H1 (cell line): Measurements from ENCODE around the gene RELT. TPM values are rescaled to one million over a fixed set of nuclear protein-coding genes. Genes with fewer than 3 reads are reported as not detected.

Experiments used
- CTCF ChIA-PET: fragments of 300-600 bp; sonication (Branson Sonifier 250); formaldehyde crosslinking; loops from one replicate; lab custom pipeline; 2021; ENCODE audit not compliant: partially characterized antibody; lab: Charles Lee
- POLR2A ChIA-PET: fragments of 300-600 bp; sonication (Branson Sonifier 250); formaldehyde crosslinking; loops from one replicate; lab custom pipeline; 2021; ENCODE audit warnings: inconsistent platforms; ENCODE audit not compliant: partially characterized antibody; lab: Charles Lee
- DNase-seq, 2 experiments: peaks; one replicate each; pipeline versions ENCODE4 v3.0.0 to v3.0.0-alpha.2; 2010 to 2022; ENCODE audit warnings: low spot score in 2 of 2, low read depth in 1 of 2, mixed read lengths in 1 of 2
- FAIRE-seq: peaks from 2 replicates; lab custom pipeline; 2011; peaks lifted over from hg19 to GRCh38; lab: Jason Lieb, UNC
- H2AFZ ChIP-seq: 2 replicates; pipeline ENCODE4 v1.8.1; 2012; ENCODE audit warnings: low read length, inconsistent platforms
- H2AK5ac ChIP-seq: 2 replicates; pipeline ENCODE4 v1.6.1; 2013; ENCODE audit warnings: low read depth, low read length
- H2BK120ac ChIP-seq: replicated peaks from 2 replicates; pipeline ENCODE3; 2013; ENCODE audit warnings: low read depth, low read length, inconsistent platforms
- H2BK12ac ChIP-seq: 2 replicates; pipeline ENCODE4 v1.6.1; 2013; ENCODE audit warnings: low read depth, low read length
- H2BK15ac ChIP-seq: 2 replicates; pipeline ENCODE4 v1.6.1; 2013; ENCODE audit warnings: low read length
- H2BK20ac ChIP-seq: 2 replicates; pipeline ENCODE4 v1.6.1; 2013; ENCODE audit warnings: low read length
- H2BK5ac ChIP-seq: 2 replicates; pipeline ENCODE4 v1.6.1; 2013; ENCODE audit warnings: low read depth, low read length
- H3K14ac ChIP-seq: 2 replicates; pipeline ENCODE4 v1.6.1; 2013; ENCODE audit warnings: inconsistent platforms; ENCODE audit not compliant: insufficient read length
- H3K18ac ChIP-seq: 2 replicates; pipeline ENCODE4 v1.6.1; 2013; ENCODE audit warnings: low read length; ENCODE audit errors: extremely low read depth
- H3K23ac ChIP-seq: 2 replicates; pipeline ENCODE4 v1.6.1; 2013; ENCODE audit warnings: inconsistent platforms; ENCODE audit not compliant: insufficient read length
- H3K23me2 ChIP-seq: 2 replicates; pipeline ENCODE4 v1.6.1; 2013; ENCODE audit warnings: low read depth, low read length
- H3K27ac ChIP-seq: 2 replicates; pipeline ENCODE4 v1.6.1; 2011; ENCODE audit warnings: low read depth, low read length, inconsistent platforms
- H3K27me3 ChIP-seq, 4 experiments: replicated peaks in 1 of 4; 1 replicate in 1 of 4; 2 replicates in 3 of 4; pipeline versions ENCODE4 v1.6.1 to v1.8.1; 2011 to 2013; ENCODE audit warnings: low read length in 3 of 4, mild to moderate bottlenecking in 3 of 4, inconsistent platforms in 2 of 4, mixed read lengths in 2 of 4, moderate library complexity in 1 of 4; ENCODE audit not compliant: control insufficient read depth in 3 of 4, insufficient read depth in 3 of 4; ENCODE audit errors: extremely low read depth in 1 of 4
- H3K36me3 ChIP-seq, 4 experiments: 2 replicates each; pipeline versions ENCODE4 v1.6.1 to v1.8.1; 2011 to 2013; ENCODE audit warnings: mild to moderate bottlenecking in 4 of 4, low read length in 3 of 4, moderate library complexity in 2 of 4, control low read depth in 1 of 4, inconsistent platforms in 1 of 4; ENCODE audit not compliant: insufficient read depth in 4 of 4, control insufficient read depth in 2 of 4
- H3K4ac ChIP-seq: replicated peaks from 2 replicates; pipeline ENCODE3; 2013; ENCODE audit warnings: low read length, low read depth, mixed read lengths, inconsistent platforms; ENCODE audit not compliant: insufficient read length
- H3K4me1 ChIP-seq, 4 experiments: replicated peaks in 1 of 4; 1 replicate in 1 of 4; 2 replicates in 3 of 4; pipeline versions ENCODE4 v1.6.1 to v1.8.1; 2011 to 2013; ENCODE audit warnings: low read length in 3 of 4, inconsistent platforms in 2 of 4, mixed read lengths in 1 of 4; ENCODE audit not compliant: insufficient read depth in 4 of 4, control insufficient read depth in 3 of 4
- H3K4me2 ChIP-seq, 2 experiments: 2 replicates each; pipeline versions ENCODE4 v1.6.1 to v1.8.1; 2011 to 2013; ENCODE audit warnings: low read depth in 2 of 2, low read length in 2 of 2, control low read depth in 1 of 2, inconsistent platforms in 1 of 2, mild to moderate bottlenecking in 1 of 2; ENCODE audit not compliant: insufficient read depth in 1 of 2
- H3K4me3 ChIP-seq, 4 experiments: fragments of 200-600, 300-600 bp in 1 of 4; sonication (generic), shearing (Covaris generic), sonication (Bioruptor Twin) in 1 of 4; 2 replicates each; pipeline versions ENCODE4 v1.5.1 to v1.8.1; 2011 to 2016; ENCODE audit warnings: low read length in 4 of 4, low read depth in 3 of 4, control low read depth in 2 of 4, inconsistent platforms in 2 of 4, mild to moderate bottlenecking in 2 of 4, mixed read lengths in 1 of 4, moderate library complexity in 1 of 4; ENCODE audit not compliant: insufficient read depth in 2 of 4; ENCODE audit errors: extremely low read depth in 1 of 4
- H3K56ac ChIP-seq: replicated peaks from 2 replicates; pipeline ENCODE3; 2013; ENCODE audit warnings: low read depth, mild to moderate bottlenecking, mixed read lengths, low read length, inconsistent platforms; ENCODE audit not compliant: insufficient read length
- H3K79me1 ChIP-seq: 2 replicates; pipeline ENCODE4 v1.6.1; 2013; ENCODE audit warnings: low read depth, low read length, control low read depth
- H3K79me2 ChIP-seq, 2 experiments: 2 replicates each; pipeline versions ENCODE4 v1.6.1 to v1.8.1; 2012 to 2013; ENCODE audit warnings: low read length in 2 of 2, mild to moderate bottlenecking in 2 of 2, inconsistent platforms in 1 of 2; ENCODE audit not compliant: insufficient read depth in 2 of 2, control insufficient read depth in 1 of 2
- H3K9ac ChIP-seq, 4 experiments: replicated peaks in 1 of 4; 1 replicate in 1 of 4; 2 replicates in 3 of 4; pipeline versions ENCODE4 v1.6.1 to v1.8.1; 2011 to 2013; ENCODE audit warnings: low read depth in 3 of 4, low read length in 3 of 4, control low read depth in 2 of 4, mild to moderate bottlenecking in 2 of 4, moderate library complexity in 2 of 4, inconsistent platforms in 1 of 4; ENCODE audit errors: extremely low read depth in 1 of 4
- H3K9me3 ChIP-seq, 2 experiments: 2 replicates each; pipeline versions ENCODE4 v1.6.1 to v1.8.1; 2012 to 2013; ENCODE audit warnings: mild to moderate bottlenecking in 2 of 2, moderate library complexity in 2 of 2, control low read depth in 1 of 2, inconsistent platforms in 1 of 2, low read depth in 1 of 2, low read length in 1 of 2, mixed read lengths in 1 of 2; ENCODE audit not compliant: insufficient read depth in 2 of 2
- H4K20me1 ChIP-seq, 2 experiments: replicated peaks in 1 of 2; 2 replicates each; pipeline versions ENCODE3 to v1.8.1; 2011 to 2013; ENCODE audit warnings: inconsistent platforms in 2 of 2, low read length in 2 of 2, mild to moderate bottlenecking in 1 of 2; ENCODE audit not compliant: insufficient read depth in 2 of 2, control insufficient read depth in 1 of 2
- H4K5ac ChIP-seq: 2 replicates; pipeline ENCODE4 v1.6.1; 2013; ENCODE audit warnings: low read length, low read depth, mixed read lengths, inconsistent platforms; ENCODE audit not compliant: insufficient read length
- H4K8ac ChIP-seq: 2 replicates; pipeline ENCODE4 v1.8.0; 2013; ENCODE audit warnings: mild to moderate bottlenecking, moderate library complexity, low read length, inconsistent platforms; ENCODE audit not compliant: insufficient read depth; ENCODE audit errors: extremely low read depth
- H4K91ac ChIP-seq: replicated peaks from 2 replicates; pipeline ENCODE3; 2013; ENCODE audit warnings: low read length, mixed read lengths, inconsistent platforms; ENCODE audit not compliant: insufficient read length
- ASH2L ChIP-seq: fragments of 200-600, 300-600 bp; sonication (generic); IDR thresholded peaks from one replicate; pipeline ENCODE4 v1.7.1; 2017; ENCODE audit warnings: low read length
- BCL11A ChIP-seq, 2 experiments: IDR thresholded peaks; one replicate each; pipeline ENCODE4 v1.6.1; 2011; ENCODE audit warnings: low read depth in 2 of 2, low read length in 2 of 2, mild to moderate bottlenecking in 2 of 2
- BRCA1 ChIP-seq: IDR thresholded peaks from 2 replicates; pipeline ENCODE4 v1.6.1; 2012; ENCODE audit warnings: low read depth, low read length, improper control_type of control experiment
- EGR1 ChIP-seq: IDR thresholded peaks from 2 replicates; pipeline ENCODE4 v1.6.1; 2011; ENCODE audit warnings: low read depth, low read length, borderline replicate concordance
- RNF2 ChIP-seq: fragments of 200-900, 300-1000 bp; sonication (generic); IDR thresholded peaks from 2 replicates; pipeline ENCODE4 v1.7.1; 2016; ENCODE audit warnings: borderline replicate concordance, low read depth, mild to moderate bottlenecking, antibody characterized with exemption, low read length; ENCODE audit not compliant: poor library complexity, severe bottlenecking; ENCODE audit errors: missing control alignments
- SIRT6 ChIP-seq: IDR thresholded peaks from one replicate; pipeline ENCODE4 v1.7.1; 2012; ENCODE audit warnings: low read length, inconsistent platforms
- TBP ChIP-seq: IDR thresholded peaks from 2 replicates; pipeline ENCODE4 v1.6.1; 2011; ENCODE audit warnings: low read depth, low read length, improper control_type of control experiment
- WGBS, 2 experiments: shearing (Covaris generic) in 1 of 2; methylation state at CpG; one replicate each; pipeline versions ENCODE4 v1.1.6 to v1.1.7; 2013 to 2015; ENCODE audit warnings: low lambda C conversion rate in 2 of 2, mixed read lengths in 2 of 2, inconsistent platforms in 1 of 2, low coverage in 1 of 2, missing lambda C conversion rate in 1 of 2; ENCODE audit not compliant: insufficient replicate concordance in 2 of 2, insufficient coverage in 1 of 2, insufficient read length in 1 of 2; ENCODE audit errors: extremely low coverage in 1 of 2, missing lambda C conversion rate in 1 of 2; 5-methylcytosine and 5-hydroxymethylcytosine counted together
- polyA plus RNA-seq, 7 experiments: library from polyadenylated mRNA; depleted of rRNA in 3 of 7; stranded (reverse) in 5 of 7; unstranded in 2 of 7; fragments of >200 nt in 5 of 7; fragments of 200-250 nt in 2 of 7; gene quantifications; 1 replicate in 5 of 7; 2 replicates in 1 of 7; 4 replicates in 1 of 7; pipeline versions ENCODE4 v1.2.1 to v1.2.3, GENCODE V29; 2011 to 2013; ENCODE audit warnings: missing spikeins in 2 of 7, mixed read lengths in 2 of 7
- total RNA-seq: library from RNA; stranded (reverse); fragmentation: NEBNext Ultra II Directional; extraction: Animal tissue kit (Norgen Biotek cat#: 25700); gene quantifications from 2 replicates; pipeline ENCODE4 v1.2.1, GENCODE V29; 2021

RELT gene
- total and polyA plus RNA-seq, 2 of the 8 experiments (the other 6 are each of a cell fraction or from before 2014, with no cell fraction given) = 3.4 to 5.7 TPM

GRCh38 chr11:73386546-73386945 lies 10.3 kb downstream of the RELT start:
- no peak overlapping the region for H2BK120ac ChIP-seq
- H2BK5ac ChIP-seq = 0 out of 2 replicates have a peak overlapping the region, but pooled peaks have one; percentile 1
- no peak overlapping the region for H2BK15ac ChIP-seq
- H3K27me3 ChIP-seq = no peaks in the 10 kb centered on the region
- no peak overlapping the region for H2BK20ac ChIP-seq
- no peak overlapping the region for H3K18ac ChIP-seq
- no peak for FAIRE-seq
- H3K14ac ChIP-seq = no peak overlapping the region
- DNase-seq = no peak
- H3K79me1 ChIP-seq = 0 out of 2 replicates have a peak, but pooled peaks cover 3% of the 10 kb centered on the region
- H3K4me3 ChIP-seq = no peak overlapping the region
- TF ChIP-seq SIRT6 = no peak
- TF ChIP-seq EGR1 = no peak
- no peak for TF ChIP-seq TBP
- TF ChIP-seq BRCA1 = no peak
- TF ChIP-seq RNF2 = no peak
- TF ChIP-seq ASH2L = no peak
- TF ChIP-seq BCL11A (IDR thresholded peaks at IDR 0.05; ENCODE audit: low read depth in 2 of 2, low read length in 2 of 2) = no peak
- no peak overlapping the region for H3K4me2 ChIP-seq
- H3K36me3 ChIP-seq = no peaks in the 10 kb centered on the region
- peaks cover 0 to 11% (median 0%) of the 10 kb centered on the region in 4 experiments; a peak in 1 of 7 replicates for H3K4me1 ChIP-seq
- H4K20me1 ChIP-seq = peaks cover 4 to 10% of the 10 kb centered on the region in 2 experiments
- no peak overlapping the region for H4K8ac ChIP-seq
- 82% methylated on average over 8 of the region's 8 CpGs; no CpG with 5 or more reads in 1 of the 2 experiments for WGBS, 2 experiments
- no peak overlapping the region for H2AK5ac ChIP-seq
- no peak overlapping the region for H3K27ac ChIP-seq
- no peaks in the 10 kb centered on the region for H3K9me3 ChIP-seq
- no peak overlapping the region for H4K5ac ChIP-seq
- no peak overlapping the region for H3K9ac ChIP-seq
- ChIA-PET CTCF (interaction anchor here (0.8 to 59.1 kb wide), 6 partner anchors 9 to 274 kb away, joined by 3 to 1456 read pairs (median 6); no protein-coding TSS in a partner anchor), POLR2A (no interaction called here)
- no peak overlapping the region for H3K56ac ChIP-seq
- H2AFZ ChIP-seq = no peak overlapping the region
- no peak overlapping the region for H4K91ac ChIP-seq
- H3K23me2 ChIP-seq = no peaks in the 10 kb centered on the region
- no peak overlapping the region for H2BK12ac ChIP-seq
- peaks cover 0 to 3% of the 10 kb centered on the region in 2 experiments; a peak in 1 of 4 replicates for H3K79me2 ChIP-seq
- no peak overlapping the region for H3K4ac ChIP-seq
- no peak overlapping the region for H3K23ac ChIP-seq
